Subcutaneous adipose tissue (tissue), 4 donors: ENCODE data around the gene RDX. TPM values are rescaled to one million over a fixed set of nuclear protein-coding genes. Genes with fewer than 3 reads are reported as not detected.

Source experiments
- CTCF ChIP-seq: fragments of 450-650 bp; IDR thresholded peaks from one replicate; pipeline ENCODE4 v1.5.1; 2016; ENCODE audit warnings: low read depth, mild to moderate bottlenecking, control low read depth, antibody characterized with exemption, moderate library complexity
- total RNA-seq, 4 donors: library from RNA; depleted of rRNA; stranded (reverse); fragments of >200 nt; gene quantifications; one replicate each; pipeline ENCODE4 v1.1.0, GENCODE V29; 2016

RDX gene
- total RNA-seq, 4 donors from 2014 or later, result 74.9 to 169 (median 106) TPM

DNA sequence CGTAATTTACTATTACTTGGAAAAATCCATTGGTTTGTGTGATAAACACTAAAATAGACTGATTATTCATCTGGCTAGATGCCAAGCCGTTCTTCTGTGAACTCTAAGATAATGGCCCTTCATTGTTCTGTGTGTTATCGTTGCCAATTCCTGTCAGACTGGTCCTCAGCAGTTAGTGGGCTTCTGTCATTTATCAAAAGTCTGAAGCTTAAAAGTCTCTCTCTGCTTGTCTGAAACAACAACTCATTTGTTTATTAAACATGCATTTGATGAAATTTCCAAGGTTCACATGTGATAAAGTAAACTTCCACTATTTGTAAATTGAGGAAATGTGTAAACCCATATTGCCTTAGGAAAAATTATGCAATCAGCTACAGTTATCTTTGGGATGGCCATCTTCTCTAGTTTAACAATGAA, 21.1 kb upstream of the RDX start:
- TF ChIP-seq CTCF, result no peak

DNA sequence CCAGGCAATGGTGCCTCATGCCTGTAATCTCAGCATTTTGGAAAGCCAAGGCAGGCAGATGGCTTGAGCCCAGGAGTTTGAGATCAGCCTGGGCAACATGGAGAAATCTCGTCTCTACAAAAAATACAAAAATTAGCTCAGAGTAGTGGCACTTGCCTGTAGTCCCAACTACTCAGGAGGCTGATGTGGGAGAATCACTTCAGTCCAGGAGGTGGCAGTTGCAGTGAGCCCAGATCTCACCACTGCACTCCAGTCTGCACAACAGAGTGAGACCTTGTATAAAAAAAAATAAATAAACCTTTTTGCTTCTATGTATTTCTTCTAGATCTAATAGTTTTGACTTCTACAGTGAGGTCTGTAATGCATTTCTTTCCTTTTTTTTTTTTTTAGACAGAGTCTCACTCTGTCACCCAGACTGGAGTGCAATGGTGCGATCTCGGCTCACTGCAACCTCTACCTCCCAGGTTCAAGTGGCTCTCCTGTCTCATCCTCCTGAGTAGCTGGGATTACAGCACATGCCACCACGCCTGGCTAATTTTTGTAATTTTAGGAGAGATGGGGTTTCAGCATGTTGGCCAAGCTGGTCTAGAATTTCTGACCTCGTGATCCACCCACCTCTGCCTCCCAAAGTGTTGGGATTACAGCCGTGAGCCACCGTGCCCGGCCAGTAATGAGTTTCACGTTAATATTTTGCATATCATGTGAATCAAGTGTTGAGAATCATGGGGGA, 18.1 kb upstream of the RDX start:
- TF ChIP-seq CTCF, result no peak

GRCh38 chr11:110312670-110313069, 16.3 kb upstream of the RDX start:
- TF ChIP-seq CTCF, result no peak

DNA sequence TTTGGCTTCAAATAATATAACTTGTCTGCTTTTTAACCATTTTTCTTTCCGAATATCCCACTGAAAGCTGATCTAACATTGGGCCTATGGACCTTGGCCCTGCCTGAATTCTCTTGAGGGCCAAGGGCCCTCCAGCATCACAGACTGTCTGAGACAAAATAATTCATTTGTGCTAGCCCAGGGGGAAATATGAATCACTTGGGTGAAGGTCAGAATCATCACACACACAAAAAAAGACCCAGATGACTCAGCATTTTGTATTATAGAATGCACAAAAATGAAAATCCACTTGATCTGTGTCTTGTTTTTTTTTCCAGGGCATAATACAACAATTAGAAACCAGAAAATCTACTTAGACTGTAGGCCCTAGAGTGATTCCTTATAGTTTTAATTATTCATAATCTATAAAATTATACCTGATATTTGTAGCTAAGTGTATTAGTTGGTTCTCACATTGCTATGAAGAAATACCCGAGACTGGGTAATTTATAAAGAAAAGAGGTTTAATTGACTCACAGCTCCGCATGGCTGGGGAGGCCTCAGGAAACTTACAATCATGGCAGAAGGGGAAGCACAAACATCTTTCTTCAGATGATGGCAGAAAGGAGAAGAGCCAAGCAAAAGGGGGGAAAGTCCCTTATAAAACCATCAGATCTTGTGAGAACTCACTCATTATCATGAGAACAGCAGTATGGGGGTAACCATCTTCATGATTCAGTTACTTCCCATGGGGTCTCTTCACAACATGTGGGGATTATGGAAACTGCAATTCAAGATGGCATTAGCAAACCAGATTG, 15.6 kb upstream of the RDX start:
- no peak for TF ChIP-seq CTCF

- no peak for TF ChIP-seq CTCF
Observed at GRCh38 chr11:110308071-110308470, 11.7 kb upstream of the RDX start.

DNA sequence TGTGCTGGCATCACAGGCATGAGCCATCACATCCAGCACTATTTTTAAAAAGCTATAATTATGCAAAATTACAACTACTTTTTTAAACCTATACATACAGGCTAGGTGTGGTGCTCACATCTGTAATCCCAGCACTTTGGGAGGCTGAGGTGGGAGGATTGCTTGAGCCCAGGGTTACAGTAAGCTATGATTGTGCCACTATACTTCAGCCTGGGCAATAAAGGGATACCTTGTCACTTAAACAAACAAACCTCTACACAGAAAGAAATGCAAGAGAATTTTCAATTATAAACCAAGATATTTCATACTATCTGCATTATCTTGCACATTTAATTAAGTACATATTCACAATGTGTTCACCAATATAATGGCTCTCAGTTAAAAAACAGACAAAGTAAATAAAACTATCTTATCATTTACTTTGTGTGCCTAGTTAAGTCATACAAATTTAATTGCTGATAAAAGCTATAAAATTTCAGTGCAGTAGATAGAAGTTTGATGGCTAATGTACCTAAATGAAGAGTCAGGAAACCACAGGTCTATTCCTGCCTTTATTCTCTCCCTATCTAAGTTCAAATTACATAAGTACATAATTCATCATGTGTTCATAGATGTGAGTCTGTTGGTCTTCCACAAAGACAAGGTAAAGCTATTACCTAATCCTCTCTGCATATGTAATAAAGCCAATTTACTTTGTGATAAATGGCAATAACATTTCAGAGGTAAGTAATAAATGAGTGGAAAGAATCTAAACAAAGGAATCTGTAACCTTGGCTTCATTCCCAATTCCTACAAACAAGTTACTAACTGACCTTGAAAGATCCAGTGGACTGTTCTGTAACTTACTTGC, 9.0 kb upstream of the RDX start:
- TF ChIP-seq CTCF, result no peak

GRCh38 chr11:110303414-110303826, 7.0 kb upstream of the RDX start:
- TF ChIP-seq CTCF, result no peak
